H9 (cell line): ENCODE data around the gene CAPN2. TPM values are rescaled to one million over a fixed set of nuclear protein-coding genes. Genes with fewer than 3 reads are reported as not detected.

Experiments
- DNase-seq: peaks from one replicate; pipeline ENCODE4 v3.0.0-alpha.2; 2017
- H2AFZ ChIP-seq: one replicate; pipeline ENCODE4 v1.6.1; 2013; ENCODE audit warnings: mild to moderate bottlenecking, low read length, control low read depth, moderate library complexity
- H2AK5ac ChIP-seq: 2 replicates; pipeline ENCODE4 v1.6.1; 2013; ENCODE audit warnings: low read length, control low read depth, mixed read lengths; ENCODE audit not compliant: insufficient read length
- H2BK120ac ChIP-seq: one replicate; pipeline ENCODE4 v1.6.1; 2013; ENCODE audit warnings: low read depth, mild to moderate bottlenecking, low read length, control low read depth, inconsistent platforms; ENCODE audit not compliant: poor library complexity, severe bottlenecking
- H2BK12ac ChIP-seq: 2 replicates; pipeline ENCODE4 v1.6.1; 2013; ENCODE audit warnings: low read length, control low read depth, mixed read lengths, low read depth; ENCODE audit not compliant: insufficient read length
- H2BK15ac ChIP-seq: 2 replicates; pipeline ENCODE4 v1.6.1; 2013; ENCODE audit warnings: low read depth, low read length, control low read depth
- H2BK20ac ChIP-seq: one replicate; pipeline ENCODE4 v1.6.1; 2013; ENCODE audit warnings: low read depth, mild to moderate bottlenecking, low read length, control low read depth, inconsistent platforms; ENCODE audit not compliant: poor library complexity, severe bottlenecking
- H2BK5ac ChIP-seq: 2 replicates; pipeline ENCODE4 v1.6.1; 2013; ENCODE audit warnings: low read length, control low read depth, mixed read lengths; ENCODE audit not compliant: insufficient read length
- H3K14ac ChIP-seq: 2 replicates; pipeline ENCODE4 v1.6.1; 2013; ENCODE audit warnings: low read length, control low read depth; ENCODE audit not compliant: insufficient read depth
- H3K18ac ChIP-seq: 2 replicates; pipeline ENCODE4 v1.6.1; 2013; ENCODE audit warnings: low read depth, mild to moderate bottlenecking, mixed read lengths, low read length, control low read depth; ENCODE audit not compliant: insufficient read length
- H3K23ac ChIP-seq: 2 replicates; pipeline ENCODE4 v1.6.1; 2013; ENCODE audit warnings: low read length, control low read depth, mixed read lengths, low read depth; ENCODE audit not compliant: insufficient read length
- H3K23me2 ChIP-seq: 2 replicates; pipeline ENCODE4 v1.6.1; 2013; ENCODE audit warnings: low read depth, mild to moderate bottlenecking, mixed read lengths, low read length, control low read depth; ENCODE audit not compliant: insufficient read length, poor library complexity, severe bottlenecking
- H3K27ac ChIP-seq: 2 replicates; pipeline ENCODE4 v1.5.1; 2013; ENCODE audit warnings: low read length, control low read depth, mixed read lengths, low read depth; ENCODE audit not compliant: insufficient read length
- H3K27me3 ChIP-seq: 2 replicates; pipeline ENCODE4 v1.6.1; 2013; ENCODE audit warnings: low read length, control low read depth, inconsistent platforms; ENCODE audit not compliant: insufficient read depth
- H3K4ac ChIP-seq: 2 replicates; pipeline ENCODE4 v1.6.1; 2013; ENCODE audit warnings: low read depth, mild to moderate bottlenecking, control low read depth, inconsistent platforms, low read length, moderate library complexity
- H3K4me1 ChIP-seq: 2 replicates; pipeline ENCODE4 v1.6.1; 2013; ENCODE audit warnings: low read length, control low read depth, inconsistent platforms; ENCODE audit not compliant: insufficient read depth
- H3K4me2 ChIP-seq: 2 replicates; pipeline ENCODE4 v1.6.1; 2013; ENCODE audit warnings: low read length, control low read depth, mixed read lengths; ENCODE audit not compliant: insufficient read length, insufficient read depth
- H3K56ac ChIP-seq: 2 replicates; pipeline ENCODE4 v1.6.1; 2013; ENCODE audit warnings: low read depth, mild to moderate bottlenecking, mixed read lengths, low read length, control low read depth; ENCODE audit not compliant: insufficient read length
- H3K79me1 ChIP-seq: 2 replicates; pipeline ENCODE4 v1.6.1; 2013; ENCODE audit warnings: low read depth, mild to moderate bottlenecking, moderate library complexity, low read length, control low read depth, inconsistent platforms; ENCODE audit not compliant: insufficient read depth, poor library complexity, severe bottlenecking
- H3K79me2 ChIP-seq: 2 replicates; pipeline ENCODE4 v1.6.1; 2013; ENCODE audit warnings: low read length, control low read depth, inconsistent platforms; ENCODE audit not compliant: insufficient read depth
- H3K9ac ChIP-seq: 2 replicates; pipeline ENCODE4 v1.6.1; 2013; ENCODE audit warnings: low read length, control low read depth, mixed read lengths; ENCODE audit not compliant: insufficient read length; ENCODE audit errors: extremely low read depth
- H3K9me3 ChIP-seq: one replicate; pipeline ENCODE4 v1.6.1; 2013; ENCODE audit warnings: low read depth, low read length, inconsistent platforms; ENCODE audit not compliant: control insufficient read depth
- H3T11ph ChIP-seq: one replicate; pipeline ENCODE4 v1.6.1; 2013; ENCODE audit warnings: mild to moderate bottlenecking, low read length, control low read depth, inconsistent platforms
- H4K20me1 ChIP-seq: one replicate; pipeline ENCODE4 v1.6.1; 2013; ENCODE audit not compliant: control insufficient read depth, insufficient read length, insufficient read depth
- H4K5ac ChIP-seq: 2 replicates; pipeline ENCODE4 v1.6.1; 2013; ENCODE audit warnings: low read depth, mild to moderate bottlenecking, mixed read lengths, low read length, control low read depth; ENCODE audit not compliant: insufficient read length
- H4K8ac ChIP-seq: replicated peaks from 2 replicates; pipeline ENCODE4 v1.6.1; 2013; ENCODE audit warnings: low read length, control low read depth, mixed read lengths, low read depth; ENCODE audit not compliant: insufficient read length
- H4K91ac ChIP-seq: 2 replicates; pipeline ENCODE4 v1.6.1; 2013; ENCODE audit warnings: low read depth, mild to moderate bottlenecking, moderate library complexity, mixed read lengths, low read length, control low read depth; ENCODE audit not compliant: insufficient read length
- H3K27ac Mint-ChIP-seq, 3 experiments: 2 replicates in 2 of 3; 3 replicates in 1 of 3; pipeline ENCODE4 v1.8.0; 2020 to 2021; ENCODE audit warnings: mixed read lengths in 3 of 3, mild to moderate bottlenecking in 1 of 3, moderate library complexity in 1 of 3
- H3K27me3 Mint-ChIP-seq: 2 replicates; pipeline ENCODE4 v1.8.0; 2021; ENCODE audit warnings: low read depth, mild to moderate bottlenecking, moderate library complexity, mixed read lengths
- H3K36me3 Mint-ChIP-seq, 3 experiments: 2 replicates in 2 of 3; 3 replicates in 1 of 3; pipeline ENCODE4 v1.8.0; 2020 to 2021; ENCODE audit warnings: low read depth in 3 of 3, mixed read lengths in 3 of 3; ENCODE audit not compliant: insufficient read depth in 1 of 3
- H3K4me1 Mint-ChIP-seq, 2 experiments: 2 replicates each; pipeline ENCODE4 v1.8.0; 2020; ENCODE audit warnings: mixed read lengths in 2 of 2
- H3K4me3 Mint-ChIP-seq, 2 experiments: 2 replicates in 1 of 2; 3 replicates in 1 of 2; pipeline ENCODE4 v1.8.0; 2020 to 2021; ENCODE audit warnings: mild to moderate bottlenecking in 2 of 2, mixed read lengths in 2 of 2, moderate library complexity in 1 of 2
- H3K9me3 Mint-ChIP-seq, 2 experiments: 2 replicates in 1 of 2; 3 replicates in 1 of 2; pipeline ENCODE4 v1.8.0; 2020; ENCODE audit warnings: mild to moderate bottlenecking in 2 of 2, mixed read lengths in 2 of 2, moderate library complexity in 1 of 2
- CTCF ChIP-seq: fragments of 200-600 bp; sonication (generic); conservative IDR thresholded peaks from 3 replicates; pipeline ENCODE4 v1.8.0; 2021; ENCODE audit warnings: antibody characterized with exemption, mild to moderate bottlenecking
- WGBS: extraction: QIAGEN DNeasy Blood & Tissue Kit; methylation state at CpG from one replicate; pipeline ENCODE4 v1.1.7; 2013; ENCODE audit warnings: missing lambda C conversion rate, low lambda C conversion rate, mixed read lengths; ENCODE audit not compliant: insufficient read length; ENCODE audit errors: extremely low coverage; 5-methylcytosine and 5-hydroxymethylcytosine counted together
- total RNA-seq: library from RNA; stranded (reverse); gene quantifications from 2 replicates; pipeline ENCODE4 v1.2.1, GENCODE V29; 2021

The CAPN2 gene
- total RNA-seq, 1 experiment from 2014 or later = 32.2 TPM

GRCh38 chr1:223669003-223669795, 43.1 kb upstream of the CAPN2 start:
- no peak overlapping the region for H3K14ac ChIP-seq
- Mint-ChIP-seq H3K4me3 (no peak overlapping the region), H3K4me1 (peaks cover 4 to 6% of the 10 kb centered on the region in 2 experiments), H3K27me3 (peaks cover 1% of the 10 kb centered on the region; the same call in 1 of the 2 replicates), H3K27ac (no peak overlapping the region; a peak in 1 of 7 replicates), H3K9me3 (peaks cover 15 to 17% of the 10 kb centered on the region in 2 experiments), H3K36me3 (peaks cover 6 to 15% (median 9%) of the 10 kb centered on the region in 3 experiments)
- H3K23me2 ChIP-seq = no peaks in the 10 kb centered on the region
- H4K91ac ChIP-seq = no peak overlapping the region
- H3K4me1 ChIP-seq = no peaks in the 10 kb centered on the region
- no peak overlapping the region for H3K27ac ChIP-seq
- no peak overlapping the region for H3K4ac ChIP-seq
- no peak overlapping the region for H4K5ac ChIP-seq
- no peak overlapping the region for H2AFZ ChIP-seq
- H4K20me1 ChIP-seq = no peaks in the 10 kb centered on the region
- H3K9me3 ChIP-seq = no peaks in the 10 kb centered on the region
- no peaks in the 10 kb centered on the region for H3K79me2 ChIP-seq
- no peak overlapping the region for H3K56ac ChIP-seq
- H3K18ac ChIP-seq = no peak overlapping the region
- no peak for TF ChIP-seq CTCF
- H3K79me1 ChIP-seq = no peaks in the 10 kb centered on the region
- H2BK5ac ChIP-seq = no peak overlapping the region
- no peak overlapping the region for H3T11ph ChIP-seq
- no peak overlapping the region for H2AK5ac ChIP-seq
- H2BK20ac ChIP-seq = no peak overlapping the region
- H3K23ac ChIP-seq = no peak overlapping the region
- H3K27me3 ChIP-seq = no peaks in the 10 kb centered on the region
- WGBS = no CpG with 5 or more reads among the region's 6 CpGs
- H3K4me2 ChIP-seq = no peak overlapping the region
- DNase-seq = no peak
- no peak overlapping the region for H4K8ac ChIP-seq
- no peak overlapping the region for H2BK12ac ChIP-seq
- H2BK120ac ChIP-seq = no peak overlapping the region
- no peak overlapping the region for H3K9ac ChIP-seq
- H2BK15ac ChIP-seq = no peak overlapping the region
